EH (cell line): ENCODE data around the gene ARHGAP4.

Experiments
- DNase-seq: peaks from one replicate; pipeline ENCODE4 v3.0.0-alpha.2; 2015; ENCODE audit warnings: low read depth

ARHGAP4 gene

DNA sequence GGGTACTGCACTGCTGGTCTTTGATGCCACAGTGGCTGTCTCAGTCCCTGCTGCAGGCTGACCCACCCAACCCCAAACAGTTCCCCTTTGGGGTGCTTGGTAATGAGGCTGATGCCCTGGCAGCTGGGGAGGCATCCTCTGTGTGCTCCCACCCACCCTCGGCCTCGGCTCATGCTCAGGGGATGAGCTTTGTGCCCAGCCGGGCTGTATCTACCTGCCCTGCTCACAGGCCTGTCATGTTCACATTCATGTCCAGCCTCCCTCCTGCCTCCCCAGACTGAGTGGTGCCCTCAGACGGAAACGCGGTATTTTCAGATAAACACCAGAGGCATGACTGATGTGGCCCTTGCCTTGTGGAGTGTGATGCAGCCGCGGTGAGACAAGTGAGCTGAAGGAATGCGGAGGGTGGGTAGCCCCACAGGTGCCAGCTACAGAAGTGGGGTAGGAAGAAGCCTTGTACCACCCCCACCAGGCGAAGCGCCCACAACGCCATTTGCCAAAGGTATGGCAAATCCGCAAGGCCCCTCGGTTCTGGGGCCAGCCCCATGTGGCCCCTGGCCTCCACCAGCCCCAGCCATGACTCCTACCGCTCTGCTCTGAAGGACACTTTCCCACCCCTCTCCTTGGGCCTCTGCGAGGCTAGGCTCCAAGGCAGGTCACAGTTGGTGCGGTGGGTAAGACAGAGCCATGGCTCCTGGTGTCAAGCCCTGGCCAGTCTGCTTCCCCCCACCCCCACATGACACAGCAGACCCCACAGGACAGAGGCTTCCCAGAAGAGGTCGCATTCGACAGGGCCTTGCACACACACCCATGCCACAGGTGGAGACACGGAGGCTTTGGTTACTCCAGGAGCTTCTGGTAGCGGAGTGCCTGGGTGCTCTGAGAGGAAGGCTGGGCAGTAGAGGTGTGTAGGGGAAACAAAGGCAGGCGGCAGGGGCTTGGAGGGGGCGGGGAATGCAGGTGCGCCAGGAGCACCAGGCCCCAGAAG is 20.2 kb upstream of the ARHGAP4 start:
- DNase-seq, result no peak

DNA sequence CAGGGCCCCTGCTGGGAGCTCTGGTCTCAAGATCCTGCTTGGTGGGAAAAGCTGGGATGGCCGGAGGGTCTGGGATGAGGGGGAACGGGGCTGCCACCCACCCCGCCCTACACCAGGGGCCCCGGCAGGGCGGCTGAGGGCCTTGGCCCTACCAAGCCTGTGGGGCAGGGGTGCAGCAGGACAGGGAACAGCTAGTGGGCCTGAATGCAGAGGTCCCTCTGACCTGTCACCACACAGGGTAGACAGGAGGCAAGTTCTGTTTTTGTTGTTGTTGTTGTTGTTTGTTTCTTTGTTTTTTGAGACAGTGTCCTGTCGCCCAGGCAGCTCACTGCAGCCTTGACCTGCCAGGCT is 18.7 kb upstream of the ARHGAP4 start:
- no peak for DNase-seq

DNA sequence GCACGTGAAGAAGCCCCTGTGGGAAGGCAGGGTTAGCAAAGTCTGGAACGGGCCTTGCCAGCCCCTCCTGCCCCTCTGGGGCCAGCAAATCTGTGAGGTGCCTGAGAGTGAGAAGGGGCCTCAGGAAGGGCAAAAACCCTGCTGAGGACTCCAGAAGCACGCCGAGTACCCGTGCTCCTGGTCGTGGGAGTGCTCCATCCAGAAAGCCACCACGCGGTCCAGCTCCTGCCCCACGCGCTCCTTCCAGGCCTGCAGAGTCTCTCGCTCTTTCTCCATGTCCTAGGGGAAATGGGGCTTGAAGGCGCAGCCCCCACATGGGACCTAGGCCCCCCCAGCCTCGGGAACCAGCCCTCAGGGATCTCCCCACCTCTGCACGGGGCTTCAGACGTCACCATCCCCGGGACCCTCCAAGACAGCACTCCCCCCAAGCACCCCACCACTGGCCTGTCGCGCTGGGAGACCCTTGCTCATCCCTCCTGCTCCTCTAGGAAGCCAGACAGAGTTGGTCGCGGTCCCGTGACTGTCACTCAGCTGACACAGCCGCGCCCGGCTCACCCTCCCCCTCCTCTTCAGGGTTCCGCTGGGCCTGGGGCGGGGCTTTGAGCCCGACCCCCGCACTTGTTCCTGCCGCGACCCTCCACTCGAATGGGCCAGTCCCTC is 18.2 kb upstream of the ARHGAP4 start, which contains the start of gene RENBP:
Gene RENBP, minus strand, starts transcription at position 504 of the 660 bp plus-strand sequence. Its CDS starts 33 bp downstream, at position 471.
- no peak for DNase-seq

DNA sequence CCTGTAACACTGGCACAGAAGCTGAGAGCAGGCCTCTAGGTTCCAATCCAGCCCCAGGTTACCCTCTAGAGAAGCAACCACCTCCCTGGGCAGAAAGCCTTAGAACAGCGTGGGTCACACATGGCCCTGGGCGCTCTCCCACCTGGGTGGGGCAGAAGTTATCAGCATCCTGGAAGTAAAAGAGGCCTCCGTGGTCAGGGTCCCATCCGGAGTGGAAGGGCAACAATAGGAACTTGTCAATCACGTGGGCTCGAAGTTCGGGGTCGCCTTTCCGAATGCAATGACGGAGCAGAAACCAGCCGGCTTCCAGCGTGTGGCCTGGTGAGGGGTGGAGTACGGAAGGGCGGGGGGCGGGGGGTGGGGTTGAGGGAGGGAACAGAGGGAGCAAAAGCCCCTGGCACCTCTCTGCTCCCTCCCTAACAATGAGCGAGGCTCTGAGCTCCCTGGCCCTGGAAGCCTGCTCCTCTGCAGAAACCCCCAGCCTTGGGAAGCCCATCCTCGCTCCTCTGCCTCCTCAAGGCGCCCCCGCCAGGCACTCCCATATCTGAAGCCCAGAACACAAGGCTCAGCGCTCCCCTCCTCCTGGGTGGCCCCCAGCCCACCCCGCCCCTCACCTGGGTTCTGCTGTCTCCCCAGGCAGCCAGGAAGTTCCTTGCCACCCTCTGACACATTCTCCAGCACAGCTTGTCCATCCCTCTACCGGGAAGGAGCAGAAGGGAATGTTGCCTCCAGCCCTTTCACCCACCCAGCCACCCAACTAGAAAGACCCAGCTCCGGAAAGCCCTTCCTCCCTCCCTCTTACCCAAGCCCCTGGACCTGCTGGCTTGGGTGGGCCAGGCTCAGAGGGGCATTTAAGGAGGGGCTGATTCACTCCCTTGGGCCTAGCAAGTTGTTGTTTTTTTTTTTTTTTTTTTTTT is 15.5 kb upstream of the ARHGAP4 start:
- no peak for DNase-seq

DNA sequence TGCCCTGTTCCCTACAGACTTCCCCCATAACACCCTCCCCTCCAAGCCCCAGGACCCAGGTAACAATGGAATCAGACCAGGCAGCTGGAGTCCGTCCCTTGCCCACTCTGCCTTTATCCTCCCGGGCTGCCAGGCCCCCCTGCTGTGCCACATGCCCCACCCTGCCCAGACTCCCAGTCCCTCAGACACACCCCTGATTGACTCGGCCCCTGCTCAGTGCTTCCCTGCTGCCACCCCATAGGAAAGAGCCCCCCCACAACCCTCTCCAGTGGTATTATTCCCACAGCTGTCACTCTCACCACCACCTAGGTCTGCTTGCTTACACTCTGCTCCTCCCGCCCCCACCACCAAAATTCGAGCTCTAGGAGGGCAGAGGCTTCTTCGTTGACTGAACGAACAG is 13.5 kb upstream of the ARHGAP4 start:
- DNase-seq, result no peak

DNA sequence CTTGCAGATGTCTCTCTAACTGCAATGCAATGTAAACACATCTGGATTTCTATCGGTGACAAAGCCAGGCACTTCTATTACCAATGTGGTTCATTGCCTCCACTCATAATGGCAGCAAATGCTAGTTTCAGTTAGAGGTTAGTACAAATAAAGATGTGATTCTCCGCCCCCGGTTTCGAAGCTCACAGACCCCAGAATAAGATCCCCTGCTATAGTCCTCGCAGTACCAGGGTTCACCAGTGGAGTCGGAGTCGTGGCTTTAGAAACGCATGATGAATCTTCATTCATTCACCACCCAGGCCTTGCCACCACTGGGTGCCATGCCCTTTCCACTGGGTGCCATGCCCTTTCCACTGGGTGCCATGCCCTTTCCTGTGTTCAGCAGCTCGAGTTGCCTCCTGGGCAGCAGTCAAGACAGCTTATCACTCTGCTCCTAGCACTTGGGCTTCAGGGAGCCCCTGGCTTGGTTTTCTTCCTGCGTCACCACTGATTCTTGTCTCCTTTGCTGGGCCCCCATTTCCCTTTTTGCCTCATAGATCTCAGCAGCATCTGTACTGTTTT is 12.2 kb upstream of the ARHGAP4 start:
- no peak for DNase-seq

DNA sequence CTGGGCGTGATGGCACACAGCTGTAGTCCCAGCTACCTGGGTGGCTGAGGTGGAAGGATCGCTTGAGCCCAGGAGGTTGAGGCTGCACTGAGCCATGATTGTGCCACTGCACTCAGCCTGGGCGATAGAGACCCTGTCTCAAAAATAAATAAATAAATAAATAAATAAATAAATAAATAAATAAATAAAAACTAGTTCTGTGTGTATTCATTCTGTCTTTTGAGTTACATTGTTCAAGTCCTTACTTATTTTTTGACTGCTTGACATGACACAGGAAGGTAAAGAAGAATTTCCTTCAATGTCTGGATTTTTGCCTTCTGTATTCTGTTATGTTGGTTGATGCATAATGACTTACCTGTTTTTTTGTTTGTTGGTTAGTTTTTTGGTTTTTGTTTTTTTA is 11.0 kb upstream of the ARHGAP4 start:
- no peak for DNase-seq

DNA sequence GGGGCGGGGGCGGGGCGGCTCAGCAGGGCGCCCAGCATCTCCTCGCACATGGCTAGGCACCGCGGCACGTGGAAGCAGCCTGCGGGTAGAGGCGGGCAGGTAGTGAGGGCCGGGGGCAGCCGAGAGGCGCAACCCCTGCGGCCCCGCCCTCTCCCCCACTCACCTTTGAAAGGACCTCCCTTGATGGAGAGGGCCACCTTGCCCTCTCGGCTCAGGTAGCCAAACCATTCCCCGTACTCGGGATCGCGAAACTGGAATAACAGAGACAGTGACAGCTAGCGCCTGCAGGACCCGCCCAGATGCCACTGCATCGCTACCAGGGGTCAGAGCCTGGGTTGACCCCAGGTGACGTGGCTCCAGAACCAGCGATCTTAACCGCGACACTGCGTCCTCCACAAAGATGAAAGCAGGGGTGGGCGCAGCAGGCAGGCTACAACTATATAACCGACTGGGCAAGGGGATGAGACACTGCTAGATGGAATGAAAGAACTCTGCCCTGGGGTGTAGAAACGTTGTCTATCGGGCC is 9.3 kb upstream of the ARHGAP4 start:
- no peak for DNase-seq

DNA sequence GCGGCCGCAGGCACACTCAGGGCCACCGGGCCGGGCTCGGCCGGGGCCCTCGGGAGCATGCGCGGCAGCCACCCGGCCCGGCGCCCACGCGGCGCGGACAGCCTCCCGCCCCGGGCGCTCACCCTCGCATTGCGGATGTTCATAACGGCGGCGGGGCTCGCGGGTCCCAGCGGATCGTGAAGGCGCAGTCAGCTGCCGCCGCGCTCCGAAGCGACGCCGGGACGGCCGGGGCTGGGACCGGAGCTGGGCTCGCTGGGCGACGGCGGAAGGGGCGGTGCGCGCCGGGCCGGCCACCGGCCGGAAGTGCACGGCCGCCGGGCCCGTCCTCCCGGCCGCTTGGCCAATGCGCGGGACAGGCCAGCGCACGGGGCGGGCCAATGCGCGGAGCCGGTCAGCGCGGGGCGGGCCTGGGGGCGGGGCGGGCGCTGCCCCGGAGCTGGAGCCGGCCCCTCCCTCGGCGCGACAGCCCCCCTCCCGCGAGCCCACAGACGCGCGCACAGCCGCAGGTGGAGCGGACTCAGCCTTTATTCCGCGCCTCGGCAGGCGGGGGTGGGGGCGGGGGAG is 8.8 kb upstream of the ARHGAP4 start, which contains the start of gene NAA10:
Gene NAA10, minus strand, starts transcription at position 276 of the 564 bp plus-strand sequence. Its CDS starts 133 bp downstream, at position 143.
- peak; percentile 76 for DNase-seq

DNA sequence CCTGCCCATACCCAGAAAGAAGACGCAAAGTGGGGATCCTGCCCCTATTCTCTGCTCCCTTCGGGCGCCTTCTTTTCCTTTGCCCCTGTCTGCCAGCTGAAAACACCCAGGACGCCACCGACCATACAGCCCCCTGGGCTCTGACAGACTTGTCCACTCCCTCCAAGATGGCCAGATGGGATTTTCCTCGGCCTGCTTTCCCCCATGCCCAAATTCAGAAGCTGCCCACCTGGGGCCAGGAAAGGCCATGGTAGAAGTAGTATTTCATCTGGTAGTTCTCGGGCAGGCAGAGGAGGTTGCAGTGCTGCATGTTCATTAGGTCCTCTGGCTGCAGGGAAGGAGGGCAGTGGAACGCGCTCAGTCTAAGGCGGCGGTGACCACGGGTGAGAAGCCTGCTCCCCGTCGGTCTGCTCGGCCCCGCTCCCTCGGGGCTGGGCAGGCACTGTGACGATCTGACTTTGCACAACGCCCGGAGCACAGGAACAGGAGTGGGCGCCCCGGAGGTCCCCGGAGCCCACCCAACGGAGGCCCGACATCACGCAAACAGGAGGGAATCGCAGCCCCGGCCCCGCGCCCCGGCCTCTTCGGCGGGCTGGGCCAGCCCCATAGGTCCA is 8.2 kb upstream of the ARHGAP4 start:
- DNase-seq, result no peak

DNA sequence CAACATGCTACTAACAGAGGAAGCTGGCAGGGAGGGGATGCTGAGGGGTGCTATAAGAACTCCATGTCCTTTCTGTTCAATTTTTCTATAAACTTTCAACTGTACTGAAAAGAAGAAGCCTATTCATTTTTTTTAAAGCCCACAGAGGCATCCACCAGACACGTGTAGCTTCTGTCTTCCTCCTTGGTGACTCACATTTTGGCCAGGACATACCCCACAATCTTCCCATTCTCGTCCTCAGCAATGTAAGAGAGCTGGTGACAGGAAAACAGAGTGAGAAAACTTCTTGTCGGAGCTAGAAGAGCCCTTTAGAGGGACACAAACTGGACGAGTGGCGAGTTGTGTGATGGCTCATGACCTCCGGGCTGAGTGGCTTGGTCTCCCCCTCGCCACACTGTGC is 7.7 kb upstream of the ARHGAP4 start:
- DNase-seq, result peak; percentile 73

DNA sequence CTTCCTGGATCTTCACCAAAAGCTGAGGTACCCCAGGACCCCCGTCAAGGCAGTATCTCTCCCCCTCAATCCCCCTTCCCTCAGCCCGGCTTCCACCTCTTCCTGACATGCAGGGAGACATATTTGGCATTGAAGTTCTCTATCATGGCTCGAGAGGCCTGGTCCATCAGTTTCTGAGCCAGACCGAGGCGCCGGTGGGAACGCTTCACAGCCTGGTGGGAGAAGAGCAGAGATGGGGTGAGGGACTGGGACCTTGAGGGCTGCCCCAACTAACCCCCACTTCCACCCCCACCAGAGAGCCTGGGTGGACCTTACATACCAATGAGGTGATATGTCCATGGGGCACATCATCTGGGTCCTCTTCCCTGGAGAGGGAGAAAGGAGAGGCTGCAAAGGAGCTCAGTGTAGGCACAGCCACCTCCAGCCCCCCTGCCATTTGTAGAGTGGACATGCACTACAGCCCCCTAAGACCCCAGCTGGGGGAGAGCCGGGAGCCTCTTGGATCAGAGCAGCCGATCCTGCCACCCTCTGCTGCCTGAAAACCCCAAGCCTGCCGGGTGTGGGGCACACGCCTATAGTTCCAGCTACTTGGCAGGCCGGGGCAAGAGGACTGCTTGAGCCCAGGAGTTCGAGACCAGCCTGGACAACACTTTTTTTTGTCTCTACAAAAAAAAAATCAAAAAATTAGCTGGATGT is 6.3 kb upstream of the ARHGAP4 start:
- DNase-seq, result no peak

DNA sequence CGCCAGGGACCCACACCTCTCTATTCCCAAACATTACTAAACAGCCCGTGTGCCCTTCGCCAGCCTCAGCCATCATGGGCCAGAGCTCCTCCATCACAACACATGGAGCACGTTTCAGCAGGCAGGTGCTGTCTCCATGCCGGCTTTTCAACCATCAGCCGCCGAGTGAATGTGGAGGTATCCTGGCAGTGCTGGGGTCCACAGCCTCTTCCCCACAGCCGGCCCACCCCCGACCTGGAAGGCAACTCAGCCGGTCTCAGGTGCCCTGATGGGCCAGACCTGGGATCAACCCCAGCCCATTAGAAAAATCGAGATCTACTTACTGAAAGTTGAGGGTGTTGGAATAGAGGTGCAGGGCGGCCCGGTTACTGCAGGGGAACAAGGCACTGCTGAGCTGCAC is 5.7 kb upstream of the ARHGAP4 start:
- no peak for DNase-seq

DNA sequence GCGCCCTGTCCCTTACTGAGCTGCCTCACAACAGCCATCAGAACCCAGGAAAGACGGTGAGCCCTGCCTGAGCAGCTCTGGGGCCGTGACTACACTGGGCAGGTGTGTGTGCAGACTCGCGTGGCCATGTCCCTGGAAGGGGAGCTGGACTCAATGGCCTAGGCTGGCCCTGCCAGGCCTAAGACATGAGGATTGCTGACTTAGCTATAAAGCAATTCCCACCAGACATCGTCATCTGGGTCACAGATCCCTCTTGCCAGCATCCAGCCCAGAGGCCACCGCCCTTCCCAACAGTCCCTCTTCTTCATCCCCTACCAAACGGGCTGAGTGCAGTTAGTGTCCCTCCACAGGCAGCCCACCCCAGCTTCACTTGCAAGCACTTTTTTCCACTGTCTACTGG is 5.1 kb upstream of the ARHGAP4 start:
- no peak for DNase-seq

DNA sequence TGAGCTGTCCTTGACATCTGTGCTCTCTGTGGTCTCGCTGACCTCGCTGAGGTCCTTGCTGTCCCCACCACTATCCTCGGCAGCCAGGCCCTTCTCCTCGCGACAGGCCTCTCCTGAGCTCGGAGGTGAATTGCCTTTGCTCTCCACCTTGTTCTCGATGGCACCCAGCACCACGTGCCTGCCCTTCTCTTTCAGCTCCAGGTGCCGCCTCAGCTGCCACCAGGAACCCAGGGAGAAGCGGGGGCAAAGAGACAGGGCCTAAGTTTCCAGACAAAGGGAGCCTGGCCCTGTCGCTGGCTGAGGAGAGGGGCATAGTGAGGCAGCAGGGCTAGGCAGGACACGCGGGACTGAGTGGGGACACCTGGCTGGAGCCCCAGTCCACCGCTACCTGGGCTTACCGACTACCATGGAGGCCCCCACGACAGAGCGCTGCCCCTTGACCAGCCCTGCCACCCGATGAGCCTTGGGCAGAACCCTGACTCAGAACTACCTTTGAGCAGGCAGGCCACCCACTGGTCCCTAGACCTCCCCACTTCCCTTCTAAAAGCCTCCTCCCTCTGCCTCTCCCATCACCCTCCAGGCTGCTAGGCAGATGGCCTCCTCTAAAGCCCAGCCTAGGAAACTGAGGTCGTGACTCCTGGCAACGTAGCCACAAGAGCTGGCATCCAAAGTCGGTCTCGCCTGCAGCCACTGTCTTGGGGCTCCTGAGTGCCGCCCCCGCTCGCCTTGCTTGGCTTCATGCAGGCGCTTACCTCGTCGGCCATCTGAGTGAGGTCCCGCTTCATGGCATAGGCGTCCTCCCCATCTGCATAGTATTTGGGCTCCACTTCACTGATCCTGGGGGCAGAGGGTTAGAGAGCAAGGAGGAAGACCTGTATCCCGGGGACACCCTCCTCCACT is 4.2 kb upstream of the ARHGAP4 start:
- no peak for DNase-seq

DNA sequence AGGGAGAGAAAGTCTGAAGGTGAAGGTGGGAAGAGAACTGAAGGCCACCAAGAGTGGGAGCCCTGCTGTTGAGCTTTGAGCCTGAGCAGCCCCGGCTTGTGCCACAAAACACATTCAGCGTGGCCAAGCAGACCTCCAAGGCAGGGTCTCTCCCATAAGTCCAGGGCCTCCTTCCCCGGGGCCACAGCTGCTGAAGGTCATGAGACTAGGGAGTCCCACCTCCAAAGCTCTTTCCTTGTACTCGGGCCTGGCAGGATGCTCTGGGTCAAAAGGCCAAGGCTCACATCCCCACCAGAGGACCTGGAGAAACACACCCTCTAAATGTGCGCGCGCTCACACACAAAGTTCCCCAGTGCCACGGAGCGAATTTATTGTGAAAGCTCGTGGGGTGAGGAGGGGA is 3.5 kb upstream of the ARHGAP4 start:
- DNase-seq, result no peak

DNA sequence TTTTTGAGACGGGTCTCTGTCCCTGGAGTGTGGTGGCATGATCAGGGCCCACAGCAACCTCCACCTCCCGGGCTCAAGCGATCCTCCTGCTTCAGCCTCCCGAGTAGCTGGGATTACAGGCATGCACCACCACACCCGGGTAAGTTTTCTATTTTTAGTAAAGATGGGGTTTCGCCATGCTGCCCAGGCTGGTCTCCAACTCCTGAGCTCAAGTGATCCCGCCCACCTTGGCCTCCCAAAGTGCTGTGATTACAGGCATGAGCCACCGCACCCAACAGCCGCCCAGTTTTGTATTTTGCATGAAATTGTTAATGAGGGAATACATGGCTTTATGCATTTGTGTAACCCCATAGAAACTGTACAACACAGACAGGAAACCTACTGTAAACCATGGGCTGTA is 2.8 kb upstream of the ARHGAP4 start:
- no peak for DNase-seq

DNA sequence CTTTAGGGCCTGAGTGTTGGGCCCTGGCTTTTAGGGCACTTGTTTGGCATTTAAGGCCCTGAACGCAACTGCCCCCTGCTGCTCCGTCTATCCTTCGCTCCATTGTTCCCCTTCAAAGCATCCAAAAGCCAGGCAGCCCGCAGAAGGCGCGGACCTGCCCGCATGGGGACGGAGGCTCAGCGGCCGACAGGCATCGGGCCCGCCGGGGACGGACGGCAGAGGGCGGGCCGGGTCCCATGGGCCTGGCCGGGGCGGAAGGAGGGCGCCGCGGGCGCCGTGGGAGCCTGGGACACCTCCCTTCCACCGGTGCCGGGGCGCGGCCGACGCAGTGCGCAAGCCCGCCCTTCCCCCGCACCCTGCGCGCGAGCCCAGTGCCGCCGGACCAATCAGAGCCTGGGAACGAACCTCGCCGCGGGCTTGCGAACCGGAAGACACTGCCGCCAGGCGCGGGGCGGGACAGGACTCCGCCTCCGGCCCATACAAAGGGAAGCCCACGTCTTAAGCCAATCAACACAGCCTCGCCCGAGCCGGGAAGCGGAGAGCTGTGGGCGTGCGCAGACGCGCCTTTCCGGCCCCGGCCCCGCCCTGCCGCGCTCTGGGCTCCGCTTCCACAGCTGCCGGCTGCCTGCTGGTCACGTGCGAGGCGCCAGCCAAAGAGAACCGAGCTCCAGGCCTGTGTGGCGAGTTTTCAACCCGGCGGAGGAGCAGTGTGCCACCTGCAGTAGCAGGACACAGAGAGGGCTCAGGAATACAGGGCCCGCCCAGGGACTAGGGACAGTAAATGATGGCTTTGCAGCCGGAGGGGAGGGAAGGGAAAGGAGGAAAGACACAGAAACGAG is 2.1 kb upstream of the ARHGAP4 start:
- peak; percentile 97 for DNase-seq

DNA sequence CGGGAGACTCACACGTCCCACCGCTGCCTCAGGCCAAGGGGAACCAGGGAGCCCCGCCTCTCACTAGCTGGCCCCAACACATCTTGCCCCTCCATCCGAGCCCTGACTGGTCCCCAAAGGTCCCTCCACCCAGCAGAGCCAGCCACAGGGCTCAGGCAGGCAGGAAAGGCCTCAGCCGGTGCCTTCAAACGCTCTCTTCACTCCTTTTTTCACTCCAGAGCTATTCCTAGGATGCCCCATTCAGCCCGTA is 1.5 kb upstream of the ARHGAP4 start:
- no peak for DNase-seq
